GM06990 (cell line): ENCODE results near the gene AP3D1.

Experiments used
- DNase-seq: peaks from one replicate; pipeline ENCODE4 v3.0.0-alpha.2; 2011; ENCODE audit not compliant: insufficient read length; ENCODE audit errors: extremely low read depth
- H3K27me3 ChIP-seq: replicated peaks from 2 replicates; pipeline ENCODE4 v1.6.0; 2011; ENCODE audit warnings: low read length; ENCODE audit not compliant: control insufficient read depth, insufficient read depth
- H3K36me3 ChIP-seq: 2 replicates; pipeline ENCODE4 v1.5.1; 2011; ENCODE audit warnings: low read length; ENCODE audit not compliant: control insufficient read depth, insufficient read depth
- H3K4me3 ChIP-seq: replicated peaks from 2 replicates; pipeline ENCODE4 v1.5.1; 2011; ENCODE audit warnings: low read depth, mild to moderate bottlenecking, control low read depth, low read length
- TF ChIP-seq, protein P1 (sequence below): IDR thresholded peaks from 2 replicates; pipeline ENCODE4 v1.5.1; 2011; ENCODE audit warnings: low read length, control low read depth, mild to moderate bottlenecking, inconsistent platforms; ENCODE audit not compliant: insufficient read depth, poor library complexity, severe bottlenecking

The AP3D1 gene

DNA sequence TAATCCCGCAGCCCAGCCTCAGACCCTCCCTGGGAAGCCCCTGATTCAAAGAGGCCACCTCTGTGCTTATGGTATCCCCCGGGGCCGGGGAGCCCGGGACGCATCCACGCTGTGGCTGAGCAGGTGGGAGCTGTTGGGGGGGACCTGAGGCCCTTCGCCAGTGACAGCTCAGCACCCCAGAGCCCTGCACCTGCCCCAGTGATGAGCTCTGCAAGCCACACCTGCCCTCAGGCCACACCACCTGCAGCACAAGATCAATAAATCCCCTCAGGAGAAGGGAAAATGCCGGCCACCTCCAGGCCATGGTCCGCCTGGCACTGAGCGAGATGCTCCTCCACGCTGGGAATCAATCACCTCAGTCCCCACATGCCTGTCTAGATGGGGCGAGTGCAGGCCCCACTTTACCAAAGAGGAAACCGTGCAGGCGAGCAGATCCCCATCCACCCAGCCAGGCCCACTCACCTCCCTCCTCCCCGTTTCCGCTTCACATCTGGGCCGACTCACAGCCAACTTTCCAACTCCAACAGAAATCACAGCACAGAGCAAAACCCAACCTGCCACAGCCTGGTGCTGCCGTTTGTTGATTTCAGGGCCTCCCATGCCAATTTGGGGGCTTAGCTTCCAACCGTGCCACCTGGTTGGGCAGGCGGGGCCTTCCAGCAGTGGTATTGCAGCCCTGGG, 68.1 kb downstream of the AP3D1 start:
- TF ChIP-seq, protein P1, sequence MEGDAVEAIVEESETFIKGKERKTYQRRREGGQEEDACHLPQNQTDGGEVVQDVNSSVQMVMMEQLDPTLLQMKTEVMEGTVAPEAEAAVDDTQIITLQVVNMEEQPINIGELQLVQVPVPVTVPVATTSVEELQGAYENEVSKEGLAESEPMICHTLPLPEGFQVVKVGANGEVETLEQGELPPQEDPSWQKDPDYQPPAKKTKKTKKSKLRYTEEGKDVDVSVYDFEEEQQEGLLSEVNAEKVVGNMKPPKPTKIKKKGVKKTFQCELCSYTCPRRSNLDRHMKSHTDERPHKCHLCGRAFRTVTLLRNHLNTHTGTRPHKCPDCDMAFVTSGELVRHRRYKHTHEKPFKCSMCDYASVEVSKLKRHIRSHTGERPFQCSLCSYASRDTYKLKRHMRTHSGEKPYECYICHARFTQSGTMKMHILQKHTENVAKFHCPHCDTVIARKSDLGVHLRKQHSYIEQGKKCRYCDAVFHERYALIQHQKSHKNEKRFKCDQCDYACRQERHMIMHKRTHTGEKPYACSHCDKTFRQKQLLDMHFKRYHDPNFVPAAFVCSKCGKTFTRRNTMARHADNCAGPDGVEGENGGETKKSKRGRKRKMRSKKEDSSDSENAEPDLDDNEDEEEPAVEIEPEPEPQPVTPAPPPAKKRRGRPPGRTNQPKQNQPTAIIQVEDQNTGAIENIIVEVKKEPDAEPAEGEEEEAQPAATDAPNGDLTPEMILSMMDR, result no peak
- Histone ChIP-seq H3K27me3 (no peaks in the 10 kb centered on the region), H3K36me3 (peaks cover 36% of the 10 kb centered on the region), H3K4me3 (peak overlapping the region; percentile 94)
- DNase-seq, result peak; percentile 69

DNA sequence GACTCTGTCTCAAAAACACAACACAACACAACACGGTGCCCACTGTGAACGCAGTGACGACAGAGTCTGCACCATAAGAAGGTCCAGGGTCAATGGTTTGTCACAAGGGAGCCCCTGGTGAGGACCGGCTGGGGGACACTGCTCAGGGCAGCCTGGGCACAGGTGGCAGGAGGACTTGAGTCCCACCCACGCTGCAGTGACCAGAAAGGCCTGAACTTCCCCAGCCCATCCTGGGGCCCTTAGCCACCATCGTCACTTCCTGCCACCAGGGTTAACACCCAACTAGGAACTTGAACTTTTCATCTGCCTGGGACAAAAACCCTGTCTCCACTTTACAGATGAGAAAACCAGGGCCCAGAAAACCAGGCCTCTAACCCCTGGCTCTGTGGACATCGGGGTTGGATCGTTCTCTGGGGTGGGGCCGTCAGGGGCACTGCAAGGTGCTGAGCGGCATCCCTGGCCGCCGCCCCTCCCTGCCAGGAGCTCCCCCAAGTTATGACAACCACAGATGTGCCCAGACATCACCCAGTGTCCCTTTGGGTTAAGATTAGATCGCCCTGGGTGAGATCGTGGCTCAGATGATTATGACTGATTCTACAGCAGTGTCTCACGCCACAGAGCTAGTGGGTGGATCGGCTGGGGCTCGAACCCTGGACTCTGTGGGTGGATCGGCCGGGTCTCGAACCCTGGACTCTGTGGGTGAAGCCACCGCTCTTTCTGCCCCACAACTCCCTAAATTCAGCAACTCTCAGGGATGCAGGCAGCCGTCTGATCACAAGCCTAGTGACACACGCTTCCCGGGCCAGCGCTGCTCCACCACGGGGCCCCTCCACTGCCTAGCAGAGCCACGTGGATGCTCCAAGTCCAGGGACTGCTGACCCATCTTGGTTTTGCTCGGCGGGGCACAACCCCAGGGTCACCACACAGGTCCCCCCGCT, 69.2 kb downstream of the AP3D1 start:
- H3K4me3 ChIP-seq, result peak overlapping the region; percentile 94
- TF ChIP-seq, protein P1, result no peak
- H3K27me3 ChIP-seq, result no peaks in the 10 kb centered on the region
- DNase-seq, result peak; percentile 57
- peaks cover 46% of the 10 kb centered on the region for H3K36me3 ChIP-seq

DNA sequence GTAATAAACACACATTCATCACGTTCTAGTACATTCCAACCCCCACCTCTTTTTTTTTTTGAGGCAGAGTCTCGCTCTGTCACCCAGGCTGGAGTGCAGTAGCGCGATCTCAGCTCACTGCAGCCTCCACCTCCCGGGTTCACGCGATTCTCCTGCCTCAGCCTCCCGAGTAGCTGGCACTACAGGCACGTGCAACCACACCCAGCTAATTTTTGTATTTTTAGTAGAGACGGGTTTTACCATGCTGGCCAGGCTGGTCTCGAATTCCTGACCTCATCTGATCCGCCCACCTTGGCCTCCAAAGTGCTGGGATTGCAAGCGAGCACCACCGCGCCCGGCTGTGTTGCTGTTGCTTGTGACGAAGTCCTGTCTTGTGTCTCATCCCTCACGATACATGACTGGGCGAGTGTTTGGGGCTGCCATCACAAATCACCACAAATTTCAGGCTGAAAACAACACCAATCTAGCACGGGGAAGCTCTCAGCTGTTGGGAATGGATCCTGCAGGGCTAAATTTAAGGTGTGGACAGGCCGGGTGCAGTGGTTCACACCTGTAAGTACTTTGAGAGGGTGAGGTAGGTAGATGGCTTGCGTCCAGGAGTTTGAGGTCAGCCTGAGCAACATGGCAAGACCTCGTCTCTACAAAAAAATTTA, 70.9 kb downstream of the AP3D1 start:
- Histone ChIP-seq H3K36me3 (peaks cover 58% of the 10 kb centered on the region), H3K4me3 (peak overlapping the region; percentile 94), H3K27me3 (no peaks in the 10 kb centered on the region)
- DNase-seq, result no peak
- TF ChIP-seq, protein P1, result no peak

DNA sequence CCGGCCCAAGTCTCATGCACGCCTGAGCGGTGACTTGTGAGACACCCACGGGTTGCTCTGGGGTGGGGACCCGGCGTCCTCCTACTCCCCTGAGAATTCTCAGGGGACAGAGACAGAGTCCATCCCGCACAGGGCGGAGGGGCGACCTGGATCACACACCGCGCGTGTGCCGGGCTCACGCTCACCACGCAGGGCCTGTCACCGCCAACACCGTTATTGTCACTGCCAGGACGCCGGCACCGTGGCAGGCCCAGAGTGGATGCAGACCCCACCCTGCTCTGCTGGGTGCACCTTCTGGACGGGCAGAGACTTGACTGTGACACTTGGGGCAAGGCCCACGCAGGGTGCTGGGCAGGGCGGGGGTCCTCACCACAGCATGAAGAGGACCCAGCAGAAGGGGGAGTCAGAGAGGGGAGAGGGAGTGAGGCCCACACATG, 71.5 kb downstream of the AP3D1 start:
- Histone ChIP-seq H3K4me3 (peak overlapping the region; percentile 94), H3K36me3 (peaks cover 63% of the 10 kb centered on the region), H3K27me3 (no peaks in the 10 kb centered on the region)
- no peak for DNase-seq
- TF ChIP-seq, protein P1, result no peak

GRCh38 chr19:2079076-2079864, 72.1 kb downstream of the AP3D1 start:
- TF ChIP-seq, protein P1, result no peak
- peaks cover 64% of the 10 kb centered on the region for H3K36me3 ChIP-seq
- peak overlapping the region; percentile 94 for H3K4me3 ChIP-seq
- no peak for DNase-seq
- H3K27me3 ChIP-seq, result no peaks in the 10 kb centered on the region
